ENCODE data around the gene SLC25A33.

SLC25A33 gene

DNA sequence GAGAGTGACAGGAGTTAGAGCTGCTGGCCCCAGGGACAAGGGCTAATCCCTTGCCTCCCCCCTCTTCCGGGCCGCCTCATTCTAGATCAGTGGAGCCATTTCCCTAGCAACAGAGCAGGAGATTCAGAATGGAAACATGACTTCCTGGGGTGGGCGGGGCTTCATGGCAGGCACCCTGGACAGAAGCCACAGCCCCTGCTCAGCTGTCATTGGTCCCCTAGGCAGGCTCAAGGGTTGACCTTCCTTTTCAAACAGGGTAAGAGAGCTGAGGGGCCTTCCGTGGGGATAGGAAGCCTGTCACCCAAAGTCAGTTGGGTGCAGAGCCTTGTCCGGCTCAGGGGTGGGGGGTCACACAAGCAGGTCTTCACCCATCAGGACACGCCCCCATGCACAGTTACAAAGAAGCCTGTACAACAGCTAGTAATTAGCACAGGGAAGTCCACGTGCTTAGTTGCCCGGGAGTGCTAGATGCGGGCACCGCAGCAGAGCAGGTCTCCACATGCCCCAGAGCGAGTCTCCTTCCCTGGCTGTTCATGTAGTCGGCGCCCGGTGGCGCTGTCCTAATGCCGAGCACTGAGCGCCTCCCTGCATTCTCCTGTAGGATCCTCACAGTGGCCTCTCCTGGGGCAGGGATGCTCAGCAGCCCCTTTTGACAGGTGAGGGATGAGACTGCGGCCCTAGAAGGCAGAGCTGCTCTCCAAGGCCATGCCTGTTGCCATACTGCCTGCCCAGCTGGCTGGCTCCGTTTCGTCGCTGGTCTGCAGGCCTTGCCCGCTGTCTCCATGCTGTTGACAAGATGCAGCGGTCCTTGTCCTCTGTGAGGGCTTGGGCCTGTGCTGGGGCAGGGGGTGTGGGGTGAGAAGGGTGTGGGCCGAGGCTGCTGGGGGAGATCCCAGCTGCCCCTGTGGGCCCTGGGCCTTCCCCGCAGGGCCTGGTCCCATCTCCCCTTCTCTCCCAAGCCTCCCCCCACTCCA is 54.5 kb downstream of the SLC25A33 start:
- Histone ChIP-seq H3K27me3 (ENCODE audit: control insufficient read depth in 2 of 2, insufficient read depth in 2 of 2, low read length in 2 of 2) (no peaks in the 10 kb centered on the region), H3K4me1 (ENCODE audit: control insufficient read depth in 2 of 2, insufficient read depth in 2 of 2, low read length in 2 of 2) (peaks cover 11 to 17% of the 10 kb centered on the region in 2 donors), H3K9me3 (ENCODE audit: control insufficient read depth in 2 of 2, low read length in 2 of 2) (no peaks in the 10 kb centered on the region), H3K27ac (ENCODE audit: low read depth in 2 of 2, low read length in 2 of 2) (no peak overlapping the region), H3K36me3 (ENCODE audit: control insufficient read depth in 2 of 2, insufficient read depth in 2 of 2, low read length in 2 of 2) (peaks cover 4 to 5% of the 10 kb centered on the region in 2 donors), H3K4me3 (ENCODE audit: low read length in 2 of 2) (no peak overlapping the region), H3K9ac (ENCODE audit: low read depth in 1 of 2, low read length in 2 of 2) (no peak overlapping the region)

DNA sequence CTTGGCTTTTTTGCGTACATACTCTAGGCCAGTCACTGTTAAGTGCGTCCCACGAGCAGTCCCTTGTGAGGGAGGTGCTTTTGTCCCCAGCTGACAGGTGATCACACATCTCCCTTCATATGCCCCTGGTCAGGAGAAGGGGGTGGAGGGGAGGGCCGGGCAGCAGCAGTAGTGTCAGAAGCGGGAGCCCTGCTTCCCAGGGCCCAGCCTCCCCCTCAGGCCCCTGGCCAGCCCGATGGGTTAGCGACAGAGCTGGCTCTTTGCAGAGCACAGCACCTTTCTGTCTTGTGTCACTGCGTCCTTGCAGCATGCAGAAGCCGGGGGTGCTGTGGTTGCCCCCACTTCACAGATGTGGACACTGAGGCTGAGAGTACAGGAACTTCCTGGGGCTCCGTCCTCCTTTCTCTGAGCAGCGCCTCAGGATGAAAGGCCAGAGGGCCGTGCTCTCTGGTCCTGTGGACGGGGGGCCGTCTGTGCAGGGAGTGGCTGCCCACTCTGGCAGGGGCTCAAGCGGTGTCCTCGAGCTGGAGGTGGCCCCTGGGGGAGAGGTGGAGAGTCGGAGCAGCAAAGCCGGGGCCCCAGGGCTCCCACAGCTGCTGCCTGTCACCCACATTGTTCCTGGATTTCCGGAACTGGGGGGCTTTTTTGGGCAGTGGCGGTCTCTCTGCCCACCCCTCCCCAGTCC is 55.3 kb downstream of the SLC25A33 start:
- Histone ChIP-seq H3K9ac (ENCODE audit: low read depth in 1 of 2, low read length in 2 of 2) (no peak overlapping the region), H3K9me3 (ENCODE audit: control insufficient read depth in 2 of 2, low read length in 2 of 2) (no peaks in the 10 kb centered on the region), H3K36me3 (ENCODE audit: control insufficient read depth in 2 of 2, insufficient read depth in 2 of 2, low read length in 2 of 2) (peaks cover 4 to 5% of the 10 kb centered on the region in 2 donors), H3K4me1 (ENCODE audit: control insufficient read depth in 2 of 2, insufficient read depth in 2 of 2, low read length in 2 of 2) (peaks cover 9 to 13% of the 10 kb centered on the region in 2 donors), H3K27me3 (ENCODE audit: control insufficient read depth in 2 of 2, insufficient read depth in 2 of 2, low read length in 2 of 2) (no peaks in the 10 kb centered on the region), H3K27ac (ENCODE audit: low read depth in 2 of 2, low read length in 2 of 2) (no peak overlapping the region), H3K4me3 (ENCODE audit: low read length in 2 of 2) (no peak overlapping the region)

- no peaks in the 10 kb centered on the region for H3K27me3 ChIP-seq (ENCODE audit: control insufficient read depth in 2 of 2, insufficient read depth in 2 of 2, low read length in 2 of 2)
- peaks cover 5 to 9% of the 10 kb centered on the region in 2 donors for H3K36me3 ChIP-seq (ENCODE audit: control insufficient read depth in 2 of 2, insufficient read depth in 2 of 2, low read length in 2 of 2)
- H3K9me3 ChIP-seq (ENCODE audit: control insufficient read depth in 2 of 2, low read length in 2 of 2), result no peaks in the 10 kb centered on the region
- no peak overlapping the region for H3K9ac ChIP-seq (ENCODE audit: low read depth in 1 of 2, low read length in 2 of 2)
- no peak overlapping the region for H3K27ac ChIP-seq (ENCODE audit: low read depth in 2 of 2, low read length in 2 of 2)
- H3K4me1 ChIP-seq (ENCODE audit: control insufficient read depth in 2 of 2, insufficient read depth in 2 of 2, low read length in 2 of 2), result peaks cover 5 to 11% of the 10 kb centered on the region in 2 donors
- H3K4me3 ChIP-seq (ENCODE audit: low read length in 2 of 2), result no peak overlapping the region
These were observed 56.1 kb downstream of the SLC25A33 start for GRCh38 chr1:9595156-9595967.

DNA sequence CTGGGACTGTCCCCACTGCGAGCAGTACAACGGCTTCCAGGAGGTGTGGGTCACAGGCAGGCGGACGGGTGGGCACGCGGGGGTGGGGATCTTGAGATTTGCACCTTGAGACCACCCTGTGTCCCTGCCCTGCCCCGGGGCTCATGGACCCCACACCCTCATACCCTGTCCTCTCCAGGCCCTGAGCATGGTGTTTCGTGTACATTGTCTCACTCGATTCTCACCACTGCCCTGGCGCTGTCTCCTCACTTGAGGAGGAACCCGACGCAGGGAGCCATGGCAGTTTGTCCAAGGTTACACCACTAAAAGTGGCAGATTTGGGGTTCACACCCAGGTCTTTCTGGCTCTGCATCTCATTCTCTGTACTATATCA is 56.7 kb downstream of the SLC25A33 start:
- Histone ChIP-seq H3K9me3 (ENCODE audit: control insufficient read depth in 2 of 2, low read length in 2 of 2) (no peaks in the 10 kb centered on the region), H3K27ac (ENCODE audit: low read depth in 2 of 2, low read length in 2 of 2) (no peak overlapping the region), H3K27me3 (ENCODE audit: control insufficient read depth in 2 of 2, insufficient read depth in 2 of 2, low read length in 2 of 2) (no peaks in the 10 kb centered on the region), H3K9ac (ENCODE audit: low read depth in 1 of 2, low read length in 2 of 2) (no peak overlapping the region), H3K4me1 (ENCODE audit: control insufficient read depth in 2 of 2, insufficient read depth in 2 of 2, low read length in 2 of 2) (peaks cover 5 to 11% of the 10 kb centered on the region in 2 donors), H3K4me3 (ENCODE audit: low read length in 2 of 2) (no peak overlapping the region), H3K36me3 (ENCODE audit: control insufficient read depth in 2 of 2, insufficient read depth in 2 of 2, low read length in 2 of 2) (peaks cover 6 to 11% of the 10 kb centered on the region in 2 donors)

DNA sequence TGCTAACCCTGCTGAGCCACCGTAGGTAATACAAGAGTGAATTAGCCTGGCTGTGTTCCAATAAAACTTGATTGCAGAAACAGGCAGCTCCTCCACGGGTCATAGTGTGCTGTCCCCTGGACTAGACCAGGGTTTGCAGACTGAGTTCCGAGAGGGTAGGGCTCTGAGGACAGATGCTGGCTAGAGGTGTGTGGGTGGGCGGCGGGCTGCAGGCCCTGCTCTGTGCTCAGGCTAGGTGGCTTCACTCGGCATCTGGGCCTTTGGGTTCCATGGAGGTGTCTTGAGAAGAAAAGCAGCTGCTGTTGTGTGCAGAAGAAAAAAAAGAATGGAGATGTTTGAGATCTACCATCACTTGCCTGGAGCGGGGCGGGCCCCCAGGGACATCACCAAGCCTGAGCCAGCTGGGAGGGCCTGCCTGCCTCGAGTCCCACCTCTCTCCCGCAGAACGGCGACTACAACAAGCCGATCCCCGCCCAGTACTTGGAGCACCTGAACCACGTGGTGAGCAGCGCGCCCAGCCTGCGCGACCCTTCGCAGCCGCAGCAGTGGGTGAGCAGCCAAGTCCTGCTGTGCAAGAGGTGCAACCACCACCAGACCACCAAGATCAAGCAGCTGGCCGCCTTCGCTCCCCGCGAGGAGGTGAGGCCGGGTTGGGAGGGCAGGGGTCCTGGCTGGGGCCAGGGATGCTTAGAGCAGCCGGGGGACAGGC is 57.3 kb downstream of the SLC25A33 start:
- H3K4me1 ChIP-seq (ENCODE audit: control insufficient read depth in 2 of 2, insufficient read depth in 2 of 2, low read length in 2 of 2), result peaks cover 5 to 11% of the 10 kb centered on the region in 2 donors

DNA sequence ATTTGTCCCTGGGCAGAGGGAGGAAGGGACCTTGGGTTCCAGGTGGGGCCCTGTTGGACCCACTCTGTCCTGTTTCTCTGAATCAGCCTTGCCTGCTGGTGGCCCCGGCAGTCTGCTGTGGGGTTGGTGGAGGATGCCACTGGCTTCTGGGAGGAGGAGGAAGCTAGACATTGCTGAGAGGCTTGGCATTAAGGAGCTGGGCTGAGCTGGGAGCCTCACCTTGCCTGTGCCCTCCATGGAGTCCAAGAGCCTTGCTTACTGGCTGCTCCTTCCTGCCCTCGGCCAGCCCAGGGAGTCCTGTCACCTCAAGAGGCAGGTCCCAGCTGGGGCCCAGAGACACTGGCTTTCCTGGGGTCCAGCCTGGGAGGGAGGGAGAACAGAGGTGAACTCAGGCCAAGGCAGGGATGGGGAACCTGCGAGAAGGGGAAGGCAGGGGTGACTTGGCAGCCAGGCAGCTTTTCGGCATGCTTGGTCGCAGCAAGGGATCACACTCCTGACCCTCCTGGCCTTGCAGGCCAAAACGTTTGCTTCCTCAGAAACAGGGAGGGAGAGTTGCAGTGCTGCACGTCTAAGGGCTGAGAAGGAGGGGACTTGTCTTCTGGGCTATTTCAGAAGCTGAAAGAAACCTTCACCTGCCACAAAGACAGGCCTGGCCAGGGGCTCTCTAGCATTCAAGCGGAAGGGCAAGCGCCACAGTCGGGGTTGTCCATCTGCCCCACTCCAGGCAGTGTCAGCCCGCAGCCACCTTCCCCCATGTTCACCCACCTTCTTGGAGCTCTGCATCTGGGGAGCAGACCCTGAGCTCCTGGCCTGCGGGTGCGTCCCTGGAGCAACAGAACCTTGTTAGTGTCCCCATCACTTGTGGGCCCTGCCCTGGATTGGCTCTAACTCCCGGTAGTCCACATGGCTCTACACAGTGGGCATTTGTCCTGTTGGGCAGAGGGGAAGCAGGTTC is 58.4 kb downstream of the SLC25A33 start:
- H3K4me1 ChIP-seq (ENCODE audit: control insufficient read depth in 2 of 2, insufficient read depth in 2 of 2, low read length in 2 of 2), result peaks cover 5 to 11% of the 10 kb centered on the region in 2 donors
- peaks cover 21 to 25% of the 10 kb centered on the region in 2 donors for H3K36me3 ChIP-seq (ENCODE audit: control insufficient read depth in 2 of 2, insufficient read depth in 2 of 2, low read length in 2 of 2)
- H3K9ac ChIP-seq (ENCODE audit: low read depth in 1 of 2, low read length in 2 of 2), result no peak overlapping the region
- H3K27me3 ChIP-seq (ENCODE audit: control insufficient read depth in 2 of 2, insufficient read depth in 2 of 2, low read length in 2 of 2), result no peaks in the 10 kb centered on the region
- H3K27ac ChIP-seq (ENCODE audit: low read depth in 2 of 2, low read length in 2 of 2), result no peak overlapping the region
- no peak overlapping the region for H3K4me3 ChIP-seq (ENCODE audit: low read length in 2 of 2)
- no peaks in the 10 kb centered on the region for H3K9me3 ChIP-seq (ENCODE audit: control insufficient read depth in 2 of 2, low read length in 2 of 2)

More for the DNA sequence above, 57.3 kb downstream of the SLC25A33 start:
- H3K4me3 ChIP-seq (ENCODE audit: low read length in 2 of 2), result no peak overlapping the region
- no peaks in the 10 kb centered on the region for H3K27me3 ChIP-seq (ENCODE audit: control insufficient read depth in 2 of 2, insufficient read depth in 2 of 2, low read length in 2 of 2)
- no peaks in the 10 kb centered on the region for H3K9me3 ChIP-seq (ENCODE audit: control insufficient read depth in 2 of 2, low read length in 2 of 2)
- no peak overlapping the region for H3K9ac ChIP-seq (ENCODE audit: low read depth in 1 of 2, low read length in 2 of 2)
- H3K27ac ChIP-seq (ENCODE audit: low read depth in 2 of 2, low read length in 2 of 2), result no peak overlapping the region
- H3K36me3 ChIP-seq (ENCODE audit: control insufficient read depth in 2 of 2, insufficient read depth in 2 of 2, low read length in 2 of 2), result peaks cover 11 to 17% of the 10 kb centered on the region in 2 donors

DNA sequence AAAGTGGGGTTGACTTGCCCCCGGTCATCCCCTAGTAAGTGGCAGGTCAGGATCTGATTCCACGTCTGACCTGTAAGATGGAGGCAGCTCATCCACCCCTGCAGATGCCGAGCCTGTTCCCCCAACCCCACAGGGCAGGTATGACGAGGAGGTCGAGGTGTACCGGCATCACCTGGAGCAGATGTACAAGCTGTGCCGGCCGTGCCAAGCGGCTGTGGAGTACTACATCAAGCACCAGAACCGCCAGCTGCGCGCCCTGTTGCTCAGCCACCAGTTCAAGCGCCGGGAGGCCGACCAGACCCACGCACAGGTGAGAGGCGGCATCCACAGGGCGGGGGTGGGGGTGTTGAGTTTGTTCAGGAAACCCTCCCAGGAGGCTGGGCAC is 59.0 kb downstream of the SLC25A33 start:
- no peak overlapping the region for H3K9ac ChIP-seq (ENCODE audit: low read depth in 1 of 2, low read length in 2 of 2)
- H3K9me3 ChIP-seq (ENCODE audit: control insufficient read depth in 2 of 2, low read length in 2 of 2), result no peaks in the 10 kb centered on the region
- H3K4me3 ChIP-seq (ENCODE audit: low read length in 2 of 2), result no peak overlapping the region
- peaks cover under 1 to 5% of the 10 kb centered on the region in 2 donors for H3K4me1 ChIP-seq (ENCODE audit: control insufficient read depth in 2 of 2, insufficient read depth in 2 of 2, low read length in 2 of 2)
- no peaks in the 10 kb centered on the region for H3K27me3 ChIP-seq (ENCODE audit: control insufficient read depth in 2 of 2, insufficient read depth in 2 of 2, low read length in 2 of 2)
- H3K36me3 ChIP-seq (ENCODE audit: control insufficient read depth in 2 of 2, insufficient read depth in 2 of 2, low read length in 2 of 2), result peaks cover 26 to 29% of the 10 kb centered on the region in 2 donors
- H3K27ac ChIP-seq (ENCODE audit: low read depth in 2 of 2, low read length in 2 of 2), result no peak overlapping the region

GRCh38 chr1:9599741-9600140 is 60.5 kb downstream of the SLC25A33 start:
- Histone ChIP-seq H3K9ac (ENCODE audit: low read depth in 1 of 2, low read length in 2 of 2) (no peak overlapping the region), H3K9me3 (ENCODE audit: control insufficient read depth in 2 of 2, low read length in 2 of 2) (no peaks in the 10 kb centered on the region), H3K4me3 (ENCODE audit: low read length in 2 of 2) (no peak overlapping the region), H3K36me3 (ENCODE audit: control insufficient read depth in 2 of 2, insufficient read depth in 2 of 2, low read length in 2 of 2) (peaks cover 27 to 29% of the 10 kb centered on the region in 2 donors), H3K27ac (ENCODE audit: low read depth in 2 of 2, low read length in 2 of 2) (no peak overlapping the region), H3K4me1 (ENCODE audit: control insufficient read depth in 2 of 2, insufficient read depth in 2 of 2, low read length in 2 of 2) (no peaks in the 10 kb centered on the region), H3K27me3 (ENCODE audit: control insufficient read depth in 2 of 2, insufficient read depth in 2 of 2, low read length in 2 of 2) (no peaks in the 10 kb centered on the region)

All from mucosa of rectum (tissue), 2 donors.